GM19467 (cell line): ENCODE results near the gene LAMB3.

Experiments
- ATAC-seq: cut with Tn5 transposase; IDR thresholded peaks from one replicate; pipeline ENCODE4 v1.9.1; 2021; ENCODE audit warnings: mild to moderate bottlenecking, moderate library complexity; ENCODE audit not compliant: unreplicated experiment

Gene LAMB3

DNA sequence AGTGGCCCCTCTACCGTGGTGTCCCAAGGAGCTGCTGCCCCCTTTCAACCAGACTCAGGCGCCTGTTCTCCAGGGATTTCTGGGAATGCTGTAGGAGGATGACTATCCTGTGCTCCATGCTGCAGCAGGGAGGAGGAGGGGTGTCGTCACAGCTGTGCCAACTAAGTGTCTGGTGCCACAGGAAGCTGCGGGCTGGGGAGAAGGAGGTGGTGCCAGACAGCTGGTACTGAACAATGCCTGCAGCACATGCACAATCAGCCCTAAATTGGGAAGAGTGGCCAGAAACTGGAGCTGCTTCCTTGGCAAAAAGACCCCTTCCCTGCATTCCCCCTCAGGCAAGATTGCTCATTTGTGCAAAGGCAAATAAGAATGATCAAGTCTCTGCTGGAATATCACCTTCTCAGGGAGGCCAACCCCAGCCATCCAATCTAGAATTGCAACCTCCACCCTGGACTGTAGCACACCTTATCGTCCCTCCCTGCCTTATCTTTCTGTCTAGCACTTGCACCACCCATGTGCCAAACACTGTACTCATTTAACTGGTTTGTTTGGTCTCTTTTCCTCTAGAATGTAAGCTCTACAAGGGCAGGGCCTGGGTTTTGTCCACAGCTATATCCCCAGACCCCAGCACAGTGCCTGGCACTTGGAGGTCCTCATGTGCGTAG, 33.3 kb downstream of the LAMB3 start:
- ATAC-seq, result no peak

GRCh38 chr1:209618291-209618690, 33.9 kb downstream of the LAMB3 start:
- ATAC-seq, result no peak

- no peak for ATAC-seq
Measured at GRCh38 chr1:209617755-209618154, 34.5 kb downstream of the LAMB3 start.

DNA sequence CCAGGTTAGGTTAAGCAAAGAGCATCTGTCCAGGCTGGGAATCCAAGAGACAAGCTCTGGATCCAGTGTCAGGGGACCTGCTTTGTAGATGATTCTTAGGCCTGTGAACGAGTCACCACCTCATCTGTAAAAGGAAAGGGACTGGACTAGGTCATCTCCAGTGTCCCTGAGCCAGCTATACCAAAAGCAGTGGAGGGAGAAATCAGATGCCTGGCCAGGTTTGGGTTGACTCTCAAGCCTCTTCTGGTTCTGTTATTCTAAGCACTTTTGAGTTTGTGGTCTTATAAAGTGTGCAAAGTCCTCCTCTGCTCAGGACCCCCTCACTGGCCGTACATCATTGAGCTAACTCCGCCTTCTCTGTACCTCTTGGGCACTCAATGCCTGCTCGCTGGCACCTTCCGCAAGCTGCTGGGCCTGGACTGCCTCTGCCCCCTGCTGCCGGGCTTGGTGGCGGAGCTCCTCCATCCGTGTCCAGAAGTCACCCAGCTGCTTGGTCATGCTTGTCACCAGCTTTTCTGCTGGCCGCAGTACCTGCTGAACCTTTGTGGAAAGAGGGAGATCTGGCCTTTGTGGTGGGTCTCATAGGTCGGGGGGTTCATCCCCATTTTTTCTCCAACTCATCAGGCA, 35.1 kb downstream of the LAMB3 start:
- no peak for ATAC-seq

- no peak for ATAC-seq
Measured at GRCh38 chr1:209616366-209617046, 35.7 kb downstream of the LAMB3 start.

GRCh38 chr1:209614906-209615305, 37.3 kb downstream of the LAMB3 start:
- no peak for ATAC-seq

DNA sequence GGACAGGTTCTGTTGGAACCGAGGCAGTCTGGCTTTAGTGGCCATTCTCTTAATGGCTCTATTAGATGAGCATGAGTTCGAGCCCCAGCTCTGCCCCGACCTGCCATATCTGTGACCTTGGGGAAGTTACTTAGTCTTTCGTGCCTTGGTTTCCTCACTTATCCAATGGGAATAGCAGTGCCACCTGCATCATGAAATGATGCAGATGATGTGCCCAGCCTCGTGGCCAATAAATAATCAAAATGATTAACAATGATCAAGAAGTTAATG, 38.1 kb downstream of the LAMB3 start:
- ATAC-seq, result no peak

GRCh38 chr1:209613400-209614150, 38.6 kb downstream of the LAMB3 start:
- no peak for ATAC-seq

DNA sequence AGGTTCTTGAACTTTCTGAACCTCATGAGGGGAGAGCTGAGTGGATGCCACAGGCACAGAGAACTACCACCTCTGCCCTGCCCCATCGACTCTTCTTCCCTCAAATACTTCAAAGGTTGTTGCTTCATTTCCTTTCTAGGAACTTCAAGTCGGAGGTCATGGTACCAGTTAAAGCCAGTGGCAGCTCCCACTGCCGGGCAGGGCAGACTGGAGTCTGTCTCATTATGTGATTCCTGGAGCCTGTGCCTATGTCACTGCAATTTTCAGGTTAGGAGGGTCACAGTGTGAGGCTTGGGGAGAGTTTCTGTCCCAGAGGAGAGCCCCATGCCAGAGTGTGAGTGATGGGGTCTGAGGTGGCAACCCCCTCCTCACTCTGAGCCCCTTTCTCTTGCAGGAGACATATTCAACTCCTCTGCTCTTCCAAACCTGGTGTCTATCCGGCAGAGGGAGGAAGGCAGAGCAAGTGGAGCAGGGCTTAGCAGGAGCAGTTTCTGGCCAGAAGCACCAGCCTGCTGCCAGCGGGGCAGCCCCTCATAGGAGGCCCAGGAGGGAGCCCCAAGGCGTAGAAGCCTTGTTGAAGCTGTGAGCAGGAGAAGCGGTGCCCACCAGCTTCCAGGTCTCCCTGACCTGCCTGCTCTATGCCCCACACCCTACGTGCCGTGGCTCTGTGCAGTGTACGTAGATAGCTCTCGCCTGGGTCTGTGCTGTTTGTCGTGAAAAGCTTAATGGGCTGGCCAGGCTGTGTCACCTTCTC, 39.4 kb downstream of the LAMB3 start:
- ATAC-seq, result no peak

DNA sequence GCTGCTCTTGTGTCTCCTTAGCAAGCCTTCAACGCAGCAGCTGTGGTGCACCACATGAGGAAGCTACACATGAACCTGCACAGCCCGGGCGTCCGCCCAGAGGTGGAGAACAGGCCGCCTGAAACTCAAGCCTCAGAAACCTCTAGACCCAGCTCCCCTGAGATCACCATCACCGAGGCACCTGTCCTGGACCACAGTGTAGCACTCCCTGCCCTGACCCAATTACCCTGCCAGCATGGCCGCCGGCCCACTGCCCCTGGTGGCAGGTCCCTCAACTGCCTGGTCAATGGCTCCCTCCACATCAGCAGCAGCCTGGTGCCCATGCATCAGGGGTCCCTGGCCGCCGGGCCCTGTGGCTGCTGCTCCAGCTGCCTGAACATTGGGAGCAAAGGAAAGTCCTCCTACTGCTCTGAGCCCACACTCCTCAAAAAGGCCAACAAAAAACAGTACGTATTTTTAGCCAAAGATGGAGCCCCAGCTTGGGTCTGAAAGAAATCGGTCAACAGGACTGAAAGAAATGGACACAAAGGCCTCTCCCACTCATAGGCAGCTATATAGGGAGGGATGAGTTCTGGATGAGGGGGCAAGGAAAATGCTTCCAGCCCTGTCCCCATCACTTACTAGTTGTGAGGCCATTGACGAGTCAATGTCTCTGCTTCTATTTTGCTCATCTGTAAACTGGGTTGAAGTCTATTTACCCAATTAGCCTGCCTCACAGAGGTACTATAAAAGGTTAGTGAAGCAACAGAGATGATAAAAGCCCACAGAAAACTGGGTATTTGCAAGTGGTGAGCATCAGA, 40.3 kb downstream of the LAMB3 start:
- ATAC-seq, result no peak

DNA sequence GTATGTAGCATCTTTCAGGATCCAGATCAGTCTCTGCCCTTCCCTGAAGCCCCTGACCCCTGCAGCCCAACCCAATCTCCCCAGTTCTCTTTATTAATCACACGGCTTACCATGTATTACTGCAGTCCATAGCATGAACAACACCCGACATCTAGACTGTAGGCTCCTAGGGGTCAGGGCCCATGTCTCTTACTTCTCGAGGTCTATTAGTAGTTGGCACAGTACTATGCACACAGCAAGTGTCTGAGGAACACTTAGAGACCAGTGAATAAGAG, 41.7 kb downstream of the LAMB3 start:
- ATAC-seq, result no peak

- ATAC-seq, result no peak
Measured at GRCh38 chr1:209609791-209610630, 42.2 kb downstream of the LAMB3 start.

DNA sequence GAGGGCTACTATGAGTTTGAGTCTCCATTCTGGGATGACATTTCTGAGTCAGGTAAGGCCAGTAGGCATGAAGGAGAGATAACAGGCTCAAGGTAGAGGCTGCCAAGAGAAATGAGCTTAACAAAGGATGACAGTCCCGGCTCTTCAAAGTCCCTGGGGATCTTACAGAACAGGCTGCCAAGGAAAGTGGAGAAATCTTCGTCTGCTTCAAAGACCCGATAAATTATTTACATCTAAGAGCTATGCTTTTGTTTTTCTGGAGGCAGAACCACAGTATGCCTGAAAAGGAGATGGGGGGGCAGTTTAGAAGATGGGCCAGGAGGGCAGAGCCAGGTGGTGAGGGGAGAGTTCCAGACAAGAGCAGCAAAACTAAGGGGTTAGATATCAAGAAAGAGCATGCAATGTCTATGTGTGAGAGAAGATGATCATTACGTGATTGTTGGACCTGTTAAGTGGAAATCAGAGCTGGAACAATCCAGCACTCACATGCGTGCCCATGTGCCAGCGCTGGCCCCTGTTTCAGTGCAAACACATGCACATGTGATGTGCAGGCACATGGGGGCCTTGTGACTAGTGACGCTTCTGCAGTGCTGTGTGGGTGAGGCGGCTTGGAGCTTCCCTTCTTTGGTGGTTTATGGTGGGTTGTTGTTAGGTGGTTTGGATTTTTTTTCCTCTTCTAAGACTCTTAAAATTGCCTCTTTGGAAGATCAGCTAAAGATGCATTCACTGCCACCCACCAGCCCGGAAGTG, 43.0 kb downstream of the LAMB3 start:
- ATAC-seq, result no peak

GRCh38 chr1:209607795-209608178, 44.4 kb downstream of the LAMB3 start:
- no peak for ATAC-seq

DNA sequence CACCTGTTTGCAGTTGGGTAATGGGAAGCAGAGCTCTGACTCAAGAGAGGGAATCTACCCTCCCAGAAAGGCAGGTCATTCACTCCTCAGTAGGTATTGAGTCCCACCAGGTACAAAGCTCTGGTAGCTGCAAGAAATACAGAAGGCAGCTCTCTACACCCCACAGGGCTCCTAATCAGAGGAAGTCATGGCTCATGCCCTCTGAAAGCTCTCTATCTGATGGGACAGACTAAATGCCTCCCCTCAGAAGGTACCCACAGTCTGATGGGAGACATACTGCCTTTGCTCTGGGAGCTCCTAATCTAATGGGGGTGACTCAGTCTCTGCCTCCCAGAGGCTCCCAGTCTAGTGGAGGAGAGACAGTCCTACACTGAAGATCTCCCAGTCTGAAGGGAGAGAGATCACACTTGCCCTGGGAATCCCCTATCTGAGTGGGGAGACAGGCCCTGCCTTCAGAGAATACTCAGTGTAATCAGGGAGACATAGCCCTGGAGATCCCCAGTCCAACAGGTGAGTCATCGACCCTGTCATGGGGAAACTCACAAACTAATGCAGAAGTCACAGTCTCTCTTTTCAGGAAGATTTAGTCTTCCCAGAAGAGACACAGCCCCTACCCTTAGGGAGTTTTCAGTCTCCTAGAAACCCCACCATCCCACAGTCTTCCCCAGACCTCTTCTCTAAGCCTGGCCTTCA, 45.0 kb downstream of the LAMB3 start:
- ATAC-seq, result no peak

DNA sequence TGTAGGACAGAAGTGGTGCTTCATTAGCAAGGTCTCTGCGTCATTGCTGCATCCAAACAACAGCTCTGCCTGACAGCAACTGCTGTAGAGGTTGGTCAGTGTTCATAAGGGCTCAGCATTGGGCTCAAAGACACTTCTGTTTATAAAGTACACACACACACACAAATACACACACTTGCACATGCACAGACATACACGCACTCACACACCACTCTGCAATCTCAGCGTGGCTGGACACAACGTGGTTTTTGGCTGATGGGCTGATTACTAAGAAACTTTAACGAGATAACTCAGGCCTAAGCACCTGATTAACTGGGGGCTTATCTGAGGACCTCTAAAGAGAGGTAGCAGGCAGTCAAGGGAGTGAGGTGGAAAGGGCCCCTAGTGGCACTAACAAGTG, 48.3 kb downstream of the LAMB3 start:
- no peak for ATAC-seq

- ATAC-seq, result no peak
Measured at GRCh38 chr1:209601809-209602657, 50.2 kb downstream of the LAMB3 start.

DNA sequence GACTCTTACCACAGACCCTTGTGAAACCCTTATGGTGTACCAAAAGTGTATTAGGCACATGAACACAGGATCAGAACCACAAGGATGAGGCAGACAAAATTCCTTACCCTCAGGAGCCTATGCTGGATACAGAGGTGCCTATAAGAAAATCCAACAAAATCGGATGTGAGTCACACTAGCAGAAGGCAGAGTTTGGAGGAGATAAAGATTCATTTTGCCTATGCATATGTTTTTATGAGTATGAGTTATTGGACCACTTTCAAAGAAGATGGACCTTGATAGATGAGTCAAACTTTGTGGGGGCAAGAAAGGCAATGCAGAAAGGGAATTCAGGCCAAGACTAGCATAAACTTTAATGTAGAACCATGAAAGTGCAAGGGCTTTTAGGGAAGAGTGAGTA, 51.7 kb downstream of the LAMB3 start:
- no peak for ATAC-seq
